OCI-LY3 (cell line): Measurements from ENCODE around the gene OR1I1.

Experiments used
- EZH2phosphoT487 ChIP-seq: fragments of 200-600 bp; shearing (Covaris generic); IDR thresholded peaks from 2 replicates; pipeline ENCODE4 v1.6.1; 2018; ENCODE audit warnings: antibody characterized with exemption, mixed run types, low read depth
- TF ChIP-seq, protein P1 (sequence below): fragments of 200-600, 300-600 bp; sonication (generic); IDR thresholded peaks from 2 replicates; pipeline ENCODE4 v1.5.1; 2014; ENCODE audit warnings: antibody characterized with exemption, low read length, low read depth

GRCh38 chr19:15107061-15108010 is 25.3 kb downstream of the OR1I1 start, which contains the start of gene SYDE1:
- TF ChIP-seq, protein P1, sequence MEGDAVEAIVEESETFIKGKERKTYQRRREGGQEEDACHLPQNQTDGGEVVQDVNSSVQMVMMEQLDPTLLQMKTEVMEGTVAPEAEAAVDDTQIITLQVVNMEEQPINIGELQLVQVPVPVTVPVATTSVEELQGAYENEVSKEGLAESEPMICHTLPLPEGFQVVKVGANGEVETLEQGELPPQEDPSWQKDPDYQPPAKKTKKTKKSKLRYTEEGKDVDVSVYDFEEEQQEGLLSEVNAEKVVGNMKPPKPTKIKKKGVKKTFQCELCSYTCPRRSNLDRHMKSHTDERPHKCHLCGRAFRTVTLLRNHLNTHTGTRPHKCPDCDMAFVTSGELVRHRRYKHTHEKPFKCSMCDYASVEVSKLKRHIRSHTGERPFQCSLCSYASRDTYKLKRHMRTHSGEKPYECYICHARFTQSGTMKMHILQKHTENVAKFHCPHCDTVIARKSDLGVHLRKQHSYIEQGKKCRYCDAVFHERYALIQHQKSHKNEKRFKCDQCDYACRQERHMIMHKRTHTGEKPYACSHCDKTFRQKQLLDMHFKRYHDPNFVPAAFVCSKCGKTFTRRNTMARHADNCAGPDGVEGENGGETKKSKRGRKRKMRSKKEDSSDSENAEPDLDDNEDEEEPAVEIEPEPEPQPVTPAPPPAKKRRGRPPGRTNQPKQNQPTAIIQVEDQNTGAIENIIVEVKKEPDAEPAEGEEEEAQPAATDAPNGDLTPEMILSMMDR: no peak
- no peak for TF ChIP-seq EZH2phosphoT487
